ENCODE data around the gene MYH8. TPM values are rescaled to one million over a fixed set of nuclear protein-coding genes. Genes with fewer than 3 reads are reported as not detected.

The MYH8 gene
- total RNA-seq, 1 donor from 2014 or later, result not detected

GRCh38 chr17:10372906-10373305, 48.8 kb downstream of the MYH8 start, which contains the start of gene MYH13:
Gene MYH13, minus strand, starts transcription at chr17:10373006. Its CDS starts 8,476 bp downstream, at chr17:10364530.
- Histone ChIP-seq H3K27me3 (ENCODE audit: insufficient read depth, low read length) (no peaks in the 10 kb centered on the region), H3K79me2 (ENCODE audit: insufficient read depth, low read length) (no peaks in the 10 kb centered on the region), H3K9me3 (ENCODE audit: insufficient read depth, low read depth, low read length) (no peaks in the 10 kb centered on the region), H3K4me2 (ENCODE audit: low read length) (no peak within 1 kb of the TSS), H3K27ac (ENCODE audit: low read depth, low read length) (no peak within 1 kb of the TSS), H3K36me3 (ENCODE audit: insufficient read depth, low read length) (no peaks in the 10 kb centered on the region), H3K4me3 (ENCODE audit: insufficient read depth, low read depth, low read length) (no peak within 1 kb of the TSS), H3K4me1 (ENCODE audit: insufficient read depth, low read length) (no peaks in the 10 kb centered on the region), H2AFZ (ENCODE audit: low read depth, low read length) (no peak within 1 kb of the TSS), H4K20me1 (ENCODE audit: insufficient read depth, low read length) (no peaks in the 10 kb centered on the region), H3K9ac (ENCODE audit: low read length) (no peak within 1 kb of the TSS)
- no peak for DNase-seq (ENCODE audit: low read depth)
- Mint-ChIP-seq H3K9me3 (ENCODE audit: unreplicated experiment) (no peaks in the 10 kb centered on the region), H3K27ac (ENCODE audit: unreplicated experiment) (no peak within 1 kb of the TSS), H3K4me3 (ENCODE audit: unreplicated experiment) (no peak within 1 kb of the TSS), H3K27me3 (ENCODE audit: low read depth, unreplicated experiment) (no peaks in the 10 kb centered on the region), H3K36me3 (ENCODE audit: low read depth, unreplicated experiment) (no peaks in the 10 kb centered on the region), H3K4me1 (ENCODE audit: low read depth, unreplicated experiment) (peaks cover 5% of the 10 kb centered on the region)
- no peak for FAIRE-seq
- TF ChIP-seq CTCF (IDR thresholded peaks at IDR 0.05; ENCODE audit: insufficient read depth, low read depth, low read length), result no peak
- TF ChIP-seq EZH2 (IDR thresholded peaks at IDR 0.05; ENCODE audit: insufficient read depth, low read length), result no peak

GRCh38 chr17:10370016-10370608, 51.6 kb downstream of the MYH8 start:
- H3K4me3 Mint-ChIP-seq (ENCODE audit: unreplicated experiment), result no peak overlapping the region
- no peaks in the 10 kb centered on the region for H3K4me1 Mint-ChIP-seq (ENCODE audit: low read depth, unreplicated experiment)
- no peak for DNase-seq (ENCODE audit: low read depth)

More at GRCh38 chr17:10370016-10370608, 51.6 kb downstream of the MYH8 start:
- H3K27ac Mint-ChIP-seq (ENCODE audit: unreplicated experiment), result no peak overlapping the region
- H3K4me2 ChIP-seq (ENCODE audit: low read length), result no peak overlapping the region
- TF ChIP-seq EZH2 (IDR thresholded peaks at IDR 0.05; ENCODE audit: insufficient read depth, low read length) (no peak), CTCF (IDR thresholded peaks at IDR 0.05; ENCODE audit: insufficient read depth, low read depth, low read length) (no peak)
- no peaks in the 10 kb centered on the region for H3K9me3 ChIP-seq (ENCODE audit: insufficient read depth, low read depth, low read length)
- no peak overlapping the region for H3K4me3 ChIP-seq (ENCODE audit: insufficient read depth, low read depth, low read length)
- no peaks in the 10 kb centered on the region for H3K9me3 Mint-ChIP-seq (ENCODE audit: unreplicated experiment)
- H2AFZ ChIP-seq (ENCODE audit: low read depth, low read length), result no peak overlapping the region
- H3K36me3 Mint-ChIP-seq (ENCODE audit: low read depth, unreplicated experiment), result no peaks in the 10 kb centered on the region
- H3K36me3 ChIP-seq (ENCODE audit: insufficient read depth, low read length), result no peaks in the 10 kb centered on the region
- no peak overlapping the region for H3K27ac ChIP-seq (ENCODE audit: low read depth, low read length)
- H3K4me1 ChIP-seq (ENCODE audit: insufficient read depth, low read length), result no peaks in the 10 kb centered on the region
- no peak for FAIRE-seq
- H4K20me1 ChIP-seq (ENCODE audit: insufficient read depth, low read length), result no peaks in the 10 kb centered on the region
- H3K27me3 Mint-ChIP-seq (ENCODE audit: low read depth, unreplicated experiment), result no peaks in the 10 kb centered on the region
- H3K27me3 ChIP-seq (ENCODE audit: insufficient read depth, low read length), result no peaks in the 10 kb centered on the region
- no peak overlapping the region for H3K9ac ChIP-seq (ENCODE audit: low read length)
- no peaks in the 10 kb centered on the region for H3K79me2 ChIP-seq (ENCODE audit: insufficient read depth, low read length)
